Transverse colon (tissue), 4 donors: ENCODE measurements around the gene IL18RAP. TPM values are rescaled to one million over a fixed set of nuclear protein-coding genes. Genes with fewer than 3 reads are reported as not detected.

Experiments used
- DNase-seq: peaks from one replicate; pipeline ENCODE4 v3.0.0-alpha.2; 2019
- H3K27ac ChIP-seq, 4 donors: fragments of 200-600 bp; sonication (generic); 2 replicates each; pipeline ENCODE4 v1.5.1; 2016 to 2018; ENCODE audit warnings: inconsistent platforms in 4 of 4
- H3K27me3 ChIP-seq: fragments of 200-600 bp; sonication (generic); 2 replicates; pipeline ENCODE4 v1.5.1; 2017; ENCODE audit warnings: inconsistent platforms
- H3K36me3 ChIP-seq, 4 donors: fragments of 200-600 bp; sonication (generic); 2 replicates each; pipeline ENCODE4 v1.5.1; 2017 to 2019; ENCODE audit warnings: inconsistent platforms in 4 of 4
- H3K4me1 ChIP-seq, 4 donors: fragments of 200-600 bp; sonication (generic); 2 replicates each; pipeline ENCODE4 v1.5.1; 2017 to 2020; ENCODE audit warnings: inconsistent platforms in 4 of 4
- H3K4me3 ChIP-seq, 4 donors: fragments of 200-600 bp; sonication (generic); 1 replicate in 1 of 4; 2 replicates in 3 of 4; pipeline versions ENCODE4 v1.5.1 to v1.6.1; 2017 to 2019; ENCODE audit warnings: inconsistent platforms in 4 of 4
- H3K9me3 ChIP-seq, 2 donors: fragments of 200-600 bp; sonication (generic); 2 replicates each; pipeline ENCODE4 v1.5.1; 2017 to 2019; ENCODE audit warnings: inconsistent platforms in 2 of 2
- EP300 ChIP-seq: sonication (generic); formaldehyde crosslinking; IDR thresholded peaks from one replicate; pipeline ENCODE4 v1.6.1; 2017; ENCODE audit warnings: antibody characterized with exemption, low read depth
- POLR2A ChIP-seq: fragments of 450-650 bp; IDR thresholded peaks from one replicate; pipeline ENCODE4 v1.6.1; 2016; ENCODE audit warnings: antibody characterized with exemption, mild to moderate bottlenecking, moderate library complexity
- POLR2AphosphoS5 ChIP-seq, 3 donors: sonication (generic); formaldehyde crosslinking; IDR thresholded peaks; one replicate each; pipeline ENCODE4 v1.6.1; 2016; ENCODE audit warnings: antibody characterized with exemption in 3 of 3
- WGBS, 2 donors: methylation state at CpG; one replicate each; pipeline ENCODE4 v1.1.5; 2018; ENCODE audit warnings: low coverage in 1 of 2; 5-methylcytosine and 5-hydroxymethylcytosine counted together
- in situ Hi-C, 4 donors: fragments of 200-750 bp; cut with MboI; loops; one replicate each; pipeline versions ENCODE4 v1.15.0 to v1.15.1; 2017; ENCODE audit warnings: low sequenced_read_pairs in 3 of 4, low pct_ligation_motif_present in 1 of 4, low pct_unique_long_range_greater_than_20kb in 1 of 4
- intact Hi-C: fragments of 100-400 bp; cut with DNase I; formaldehyde crosslinking; loops from one replicate; pipeline ENCODE4 v1.15.1; 2023; ENCODE audit warnings: low total_unique reads
- total RNA-seq, 4 donors: library from RNA; depleted of rRNA; stranded (reverse); fragments of >200 nt; gene quantifications; one replicate each; pipeline ENCODE4 v1.1.0, GENCODE V29; 2016
- TF ChIP-seq, protein P1 (sequence below), 5 experiments: fragments of 200-600 bp in 3 of 5; fragments of 450-650 bp in 2 of 5; sonication (generic) in 3 of 5; IDR thresholded peaks; 1 replicate in 2 of 5; 2 replicates in 3 of 5; pipeline ENCODE4 v1.5.1; 2016 to 2017; ENCODE audit warnings: antibody characterized with exemption in 5 of 5, inconsistent platforms in 3 of 5, mild to moderate bottlenecking in 2 of 5, moderate library complexity in 1 of 5

IL18RAP gene
- total RNA-seq, 4 donors from 2014 or later: 3.3 to 12.1 (median 9.0) TPM; not detected in 1

DNA sequence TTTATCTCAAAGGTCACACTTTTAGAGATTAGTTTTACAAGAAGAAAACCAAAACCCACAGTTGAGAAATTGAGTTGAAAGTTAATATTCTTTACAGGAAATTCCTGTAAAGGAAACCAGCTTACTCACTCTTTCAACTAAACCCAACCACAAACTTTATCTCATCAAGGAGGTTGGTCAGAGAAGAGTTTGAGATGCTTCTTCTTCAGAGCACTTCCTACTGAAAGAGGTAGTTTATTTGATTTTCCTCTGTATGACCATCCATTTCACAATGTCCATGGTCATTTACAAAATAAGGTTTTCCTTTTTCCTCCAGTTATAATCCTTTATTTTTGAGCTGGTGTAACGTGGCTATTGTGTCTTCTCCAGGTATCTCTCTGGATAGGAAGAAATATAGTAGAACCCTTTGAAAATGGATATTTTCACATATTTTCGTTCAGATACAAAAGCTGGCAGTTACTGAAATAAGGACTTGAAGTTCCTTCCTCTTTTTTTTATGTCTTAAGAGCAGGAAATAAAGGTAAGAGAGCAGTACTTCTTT lies 4.5 kb upstream of the IL18RAP start:
- no peak for DNase-seq
- intact Hi-C loops (no loop called here), in situ Hi-C loops (no loop called here)
- TF ChIP-seq POLR2AphosphoS5 (IDR thresholded peaks at IDR 0.05) (peak in 2 of 3 donors; percentile 13 to 20), POLR2A (peak; percentile 14), EP300 (no peak)
- TF ChIP-seq, protein P1, sequence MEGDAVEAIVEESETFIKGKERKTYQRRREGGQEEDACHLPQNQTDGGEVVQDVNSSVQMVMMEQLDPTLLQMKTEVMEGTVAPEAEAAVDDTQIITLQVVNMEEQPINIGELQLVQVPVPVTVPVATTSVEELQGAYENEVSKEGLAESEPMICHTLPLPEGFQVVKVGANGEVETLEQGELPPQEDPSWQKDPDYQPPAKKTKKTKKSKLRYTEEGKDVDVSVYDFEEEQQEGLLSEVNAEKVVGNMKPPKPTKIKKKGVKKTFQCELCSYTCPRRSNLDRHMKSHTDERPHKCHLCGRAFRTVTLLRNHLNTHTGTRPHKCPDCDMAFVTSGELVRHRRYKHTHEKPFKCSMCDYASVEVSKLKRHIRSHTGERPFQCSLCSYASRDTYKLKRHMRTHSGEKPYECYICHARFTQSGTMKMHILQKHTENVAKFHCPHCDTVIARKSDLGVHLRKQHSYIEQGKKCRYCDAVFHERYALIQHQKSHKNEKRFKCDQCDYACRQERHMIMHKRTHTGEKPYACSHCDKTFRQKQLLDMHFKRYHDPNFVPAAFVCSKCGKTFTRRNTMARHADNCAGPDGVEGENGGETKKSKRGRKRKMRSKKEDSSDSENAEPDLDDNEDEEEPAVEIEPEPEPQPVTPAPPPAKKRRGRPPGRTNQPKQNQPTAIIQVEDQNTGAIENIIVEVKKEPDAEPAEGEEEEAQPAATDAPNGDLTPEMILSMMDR (IDR thresholded peaks at IDR 0.05): no peak
- Histone ChIP-seq H3K36me3 (no peaks in the 10 kb centered on the region), H3K4me1 (no peaks in the 10 kb centered on the region), H3K4me3 (no peak overlapping the region), H3K27ac (peak overlapping the region in 2 of 4 donors; percentile 9 to 56), H3K27me3 (no peaks in the 10 kb centered on the region), H3K9me3 (no peaks in the 10 kb centered on the region)
- 29 to 51% methylated on average over 2 of the region's 2 CpGs for WGBS, 2 donors

DNA sequence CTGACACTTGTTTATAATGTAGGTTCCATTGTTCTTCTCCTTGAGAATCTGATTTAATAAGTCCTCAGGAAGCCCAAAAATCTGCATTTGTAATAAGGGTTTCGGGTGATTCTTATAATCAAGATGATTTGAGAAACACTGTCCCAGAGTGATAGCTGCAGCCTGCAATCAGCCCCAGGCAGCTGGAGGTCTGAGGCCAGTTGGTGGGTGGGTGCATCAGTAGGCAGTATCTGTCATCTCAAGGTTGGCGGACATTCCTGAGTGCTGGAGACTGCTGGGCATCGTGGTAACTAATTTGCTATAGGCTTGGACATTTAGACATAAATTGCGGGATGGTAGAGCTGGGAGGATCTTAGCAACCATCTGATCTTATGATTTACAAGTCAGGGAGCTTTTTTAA lies 2.7 kb upstream of the IL18RAP start:
- TF ChIP-seq POLR2AphosphoS5 (IDR thresholded peaks at IDR 0.05): no peak
- TF ChIP-seq, protein P1 (IDR thresholded peaks at IDR 0.05): no peak
- no peak for TF ChIP-seq POLR2A
- TF ChIP-seq EP300: no peak
- no peaks in the 10 kb centered on the region for H3K4me1 ChIP-seq
- intact Hi-C loops (no loop called here), in situ Hi-C loops (no loop called here)
- H3K27me3 ChIP-seq: no peaks in the 10 kb centered on the region
- H3K9me3 ChIP-seq: no peaks in the 10 kb centered on the region
- 87 to 93% methylated on average over 3 to 4 of the region's 4 CpGs for WGBS, 2 donors
- H3K27ac ChIP-seq: no peak overlapping the region
- no peak overlapping the region for H3K4me3 ChIP-seq
- no peak for DNase-seq
- H3K36me3 ChIP-seq: no peaks in the 10 kb centered on the region

DNA sequence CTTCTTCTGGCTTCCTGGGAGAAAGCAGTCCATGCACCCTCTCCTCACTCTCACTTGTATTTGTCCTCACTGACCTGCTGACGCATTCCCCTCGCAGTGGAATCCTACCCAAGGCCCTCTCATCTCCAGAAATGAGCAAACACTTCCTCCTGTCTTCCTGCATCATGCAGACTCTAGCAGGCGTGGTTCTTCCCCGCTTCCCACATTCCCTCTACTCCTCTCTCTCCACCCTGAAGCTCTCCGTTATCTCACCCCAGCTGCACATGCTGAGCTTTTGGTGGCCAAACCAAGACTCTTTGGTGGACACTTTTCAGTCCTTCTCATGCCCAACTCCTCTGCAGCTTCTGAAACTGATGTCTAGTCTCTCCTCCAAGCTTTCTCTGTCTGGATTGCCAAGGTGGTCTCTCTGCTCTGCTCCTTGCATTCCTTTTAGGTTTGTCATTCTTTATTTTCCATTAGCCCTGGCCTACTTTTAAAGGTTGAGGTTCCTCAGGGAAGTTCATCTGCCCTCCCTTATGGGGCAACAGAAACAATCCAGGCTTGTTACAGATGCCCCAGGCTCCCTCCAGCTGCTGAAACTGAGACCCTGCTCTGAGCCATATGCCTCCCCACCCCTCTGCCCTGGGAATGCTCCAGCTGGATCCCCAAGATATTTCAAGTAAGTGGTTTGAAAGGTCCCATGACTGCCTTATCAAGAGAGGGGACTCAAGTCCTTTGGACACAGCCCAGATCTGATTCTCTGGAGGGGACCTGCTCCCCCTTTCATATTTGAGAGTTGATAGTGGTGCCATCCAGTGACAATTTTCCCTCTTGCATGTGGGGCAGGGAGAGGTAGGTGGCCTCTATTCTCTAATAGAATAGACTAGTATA lies 835 bp upstream of the IL18RAP start:
- no peaks in the 10 kb centered on the region for H3K36me3 ChIP-seq
- no peaks in the 10 kb centered on the region for H3K9me3 ChIP-seq
- no peak for DNase-seq
- no peaks in the 10 kb centered on the region for H3K27me3 ChIP-seq
- intact Hi-C loops: no loop called here
- H3K4me1 ChIP-seq: no peaks in the 10 kb centered on the region
- WGBS, 2 donors: 78% methylated on average over 5 of the region's 5 CpGs; no CpG with 5 or more reads in 1 of the 2 donors
- in situ Hi-C loops: no loop called here
- H3K27ac ChIP-seq: no peak overlapping the region
- no peak for TF ChIP-seq POLR2A
- TF ChIP-seq POLR2AphosphoS5 (IDR thresholded peaks at IDR 0.05): no peak
- TF ChIP-seq, protein P1 (IDR thresholded peaks at IDR 0.05): no peak
- TF ChIP-seq EP300: no peak
- no peak overlapping the region for H3K4me3 ChIP-seq

DNA sequence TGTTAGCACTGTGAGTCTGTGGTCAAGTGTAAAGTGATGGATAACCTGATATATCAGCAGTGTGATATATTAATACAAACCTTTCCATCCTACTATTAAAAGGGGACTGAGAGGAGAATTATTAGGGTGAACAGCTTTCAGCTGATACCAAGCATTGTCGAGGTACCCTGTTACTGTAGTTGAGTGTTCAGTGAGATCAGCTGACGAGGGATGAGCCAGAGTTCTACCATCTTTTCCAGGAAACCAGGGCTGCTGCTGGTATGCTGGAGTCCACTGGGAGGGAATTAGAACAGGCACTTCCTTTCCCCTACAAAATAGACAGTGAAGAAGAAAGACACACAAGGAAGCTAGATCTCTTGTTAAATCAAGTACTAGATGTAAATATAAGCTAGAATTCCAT lies 408 bp downstream of the IL18RAP start:
- Histone ChIP-seq H3K27me3 (no peaks in the 10 kb centered on the region), H3K36me3 (no peaks in the 10 kb centered on the region), H3K4me3 (no peak overlapping the region), H3K27ac (peak overlapping the region in 1 of 4 donors; percentile 13), H3K9me3 (no peaks in the 10 kb centered on the region), H3K4me1 (no peaks in the 10 kb centered on the region)
- no peak for DNase-seq
- in situ Hi-C loops (no loop called here), intact Hi-C loops (no loop called here)
- TF ChIP-seq POLR2A: no peak
- no peak for TF ChIP-seq POLR2AphosphoS5 (IDR thresholded peaks at IDR 0.05)
- no peak for TF ChIP-seq EP300
- TF ChIP-seq, protein P1 (IDR thresholded peaks at IDR 0.05): no peak
- WGBS, 2 donors: 79% methylated on average over 2 of the region's 2 CpGs; no CpG with 5 or more reads in 1 of the 2 donors
